Measurements from ENCODE around the gene ATOH1.

The ATOH1 gene

DNA sequence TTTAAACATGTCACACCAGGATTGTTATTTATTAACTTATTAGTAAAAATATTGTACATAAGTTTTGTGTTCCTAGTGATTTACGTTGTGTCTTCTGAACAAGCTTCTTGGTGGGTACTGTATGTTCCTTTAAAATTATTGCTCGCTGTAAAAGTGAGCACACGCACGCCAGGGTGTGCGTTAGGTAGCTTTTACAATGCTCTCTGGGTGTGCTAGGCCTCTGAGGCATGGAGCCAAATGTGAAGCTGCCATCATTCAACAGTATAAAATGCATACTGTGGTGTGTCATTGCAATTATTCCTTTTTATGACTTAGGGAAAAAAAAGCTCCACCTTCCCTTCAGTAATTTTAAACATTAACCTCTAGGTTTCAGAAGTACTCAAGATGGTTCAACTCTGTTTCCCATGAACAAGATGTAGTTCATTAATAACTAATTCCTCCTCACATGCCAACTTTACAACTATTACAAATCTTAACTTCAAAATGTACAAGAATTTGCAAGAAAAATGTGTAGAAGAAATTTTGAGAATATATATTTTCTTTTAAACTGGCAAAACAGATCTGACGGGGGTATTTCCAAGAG is 42.4 kb downstream of the ATOH1 start:
- POLR2A ChIA-PET: no interaction called here
- peak; percentile 10 for DNase-seq (ENCODE audit: extremely low spot score)
- TF ChIP-seq, protein P1, sequence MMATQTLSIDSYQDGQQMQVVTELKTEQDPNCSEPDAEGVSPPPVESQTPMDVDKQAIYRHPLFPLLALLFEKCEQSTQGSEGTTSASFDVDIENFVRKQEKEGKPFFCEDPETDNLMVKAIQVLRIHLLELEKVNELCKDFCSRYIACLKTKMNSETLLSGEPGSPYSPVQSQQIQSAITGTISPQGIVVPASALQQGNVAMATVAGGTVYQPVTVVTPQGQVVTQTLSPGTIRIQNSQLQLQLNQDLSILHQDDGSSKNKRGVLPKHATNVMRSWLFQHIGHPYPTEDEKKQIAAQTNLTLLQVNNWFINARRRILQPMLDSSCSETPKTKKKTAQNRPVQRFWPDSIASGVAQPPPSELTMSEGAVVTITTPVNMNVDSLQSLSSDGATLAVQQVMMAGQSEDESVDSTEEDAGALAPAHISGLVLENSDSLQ (IDR thresholded peaks at IDR 0.05): 0 out of 2 replicates have a peak, but pooled peaks have one; percentile 1
- TF ChIP-seq CTBP1 (IDR thresholded peaks at IDR 0.05; ENCODE audit: borderline replicate concordance): no peak
- CTCF ChIA-PET: no interaction called here

DNA sequence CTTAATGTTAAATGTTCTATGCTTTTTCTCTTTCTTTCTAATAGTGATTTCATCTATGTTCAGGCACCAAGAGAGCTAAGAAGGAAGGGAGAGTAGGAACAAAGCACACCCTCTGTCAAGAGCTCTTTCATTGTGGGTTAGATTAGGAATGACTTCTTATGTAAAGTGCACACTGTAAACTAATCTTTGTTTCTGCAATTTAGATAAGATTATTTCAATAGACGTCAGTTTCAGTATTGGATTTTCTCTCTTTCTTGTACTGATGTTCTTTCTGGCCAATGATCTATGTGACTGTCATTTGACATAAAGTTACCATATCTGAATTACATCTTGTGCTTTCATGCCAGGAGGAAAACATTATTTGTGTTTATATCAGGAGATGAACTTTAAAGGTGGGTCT is 48.2 kb downstream of the ATOH1 start:
- POLR2A ChIA-PET: no interaction called here
- CTCF ChIA-PET: no interaction called here
- DNase-seq (ENCODE audit: extremely low spot score): no peak
- no peak for TF ChIP-seq CTBP1 (IDR thresholded peaks at IDR 0.05; ENCODE audit: borderline replicate concordance)
- no peak for TF ChIP-seq SUZ12 (IDR thresholded peaks at IDR 0.05)
- no peak for TF ChIP-seq FOXK2 (IDR thresholded peaks at IDR 0.05)
- TF ChIP-seq ZNF384 (IDR thresholded peaks at IDR 0.05): no peak
- TF ChIP-seq LEF1 (IDR thresholded peaks at IDR 0.05; ENCODE audit: borderline replicate concordance): no peak
- TF ChIP-seq SP1 (IDR thresholded peaks at IDR 0.05): no peak
- TF ChIP-seq, protein P1 (IDR thresholded peaks at IDR 0.05): no peak
- TF ChIP-seq NFRKB (IDR thresholded peaks at IDR 0.05): no peak
- TF ChIP-seq ARNT (IDR thresholded peaks at IDR 0.05): no peak
- no peak for TF ChIP-seq FOXM1 (IDR thresholded peaks at IDR 0.05; ENCODE audit: borderline replicate concordance)
- no peak for TF ChIP-seq HDGF (IDR thresholded peaks at IDR 0.05; ENCODE audit: borderline replicate concordance)
- TF ChIP-seq L3MBTL2 (conservative IDR thresholded peaks at IDR 0.05): no peak
- no peak for TF ChIP-seq ELF4 (IDR thresholded peaks at IDR 0.05)
- no peak for TF ChIP-seq TARDBP (IDR thresholded peaks at IDR 0.05)
- no peak for TF ChIP-seq BHLHE40 (IDR thresholded peaks at IDR 0.05; ENCODE audit: borderline replicate concordance)
- no peak for TF ChIP-seq FOXA1 (IDR thresholded peaks at IDR 0.05)

DNA sequence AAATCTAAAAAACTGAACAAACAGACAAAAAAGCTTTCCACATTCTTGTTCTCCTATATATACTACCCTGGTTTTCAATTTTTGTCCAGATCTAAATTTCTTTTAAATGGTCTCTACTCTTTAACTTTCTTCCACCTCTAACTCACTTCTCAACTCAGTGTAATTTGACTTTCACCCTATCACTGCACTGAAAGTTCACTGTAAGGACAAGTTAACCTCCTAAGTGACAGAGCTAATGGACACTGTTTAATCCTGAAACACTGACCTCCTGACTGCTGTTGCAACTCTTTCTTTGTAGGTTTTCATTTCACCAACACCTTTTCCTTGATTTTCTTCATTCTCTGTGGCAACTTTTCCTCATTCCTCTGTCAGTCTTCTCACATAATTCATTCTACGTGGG is 50.0 kb downstream of the ATOH1 start:
- CTCF ChIA-PET: no interaction called here
- no peak for TF ChIP-seq CTBP1 (IDR thresholded peaks at IDR 0.05; ENCODE audit: borderline replicate concordance)
- TF ChIP-seq HDGF (IDR thresholded peaks at IDR 0.05; ENCODE audit: borderline replicate concordance): no peak
- no peak for TF ChIP-seq LEF1 (IDR thresholded peaks at IDR 0.05; ENCODE audit: borderline replicate concordance)
- no peak for TF ChIP-seq ZNF384 (IDR thresholded peaks at IDR 0.05)
- TF ChIP-seq SP1 (IDR thresholded peaks at IDR 0.05): no peak
- TF ChIP-seq SUZ12 (IDR thresholded peaks at IDR 0.05): no peak
- TF ChIP-seq, protein P1 (IDR thresholded peaks at IDR 0.05): no peak
- no peak for TF ChIP-seq FOXA1 (IDR thresholded peaks at IDR 0.05)
- TF ChIP-seq BHLHE40 (IDR thresholded peaks at IDR 0.05; ENCODE audit: borderline replicate concordance): no peak
- TF ChIP-seq ELF4 (IDR thresholded peaks at IDR 0.05): no peak
- POLR2A ChIA-PET: no interaction called here
- DNase-seq (ENCODE audit: extremely low spot score): no peak

DNA sequence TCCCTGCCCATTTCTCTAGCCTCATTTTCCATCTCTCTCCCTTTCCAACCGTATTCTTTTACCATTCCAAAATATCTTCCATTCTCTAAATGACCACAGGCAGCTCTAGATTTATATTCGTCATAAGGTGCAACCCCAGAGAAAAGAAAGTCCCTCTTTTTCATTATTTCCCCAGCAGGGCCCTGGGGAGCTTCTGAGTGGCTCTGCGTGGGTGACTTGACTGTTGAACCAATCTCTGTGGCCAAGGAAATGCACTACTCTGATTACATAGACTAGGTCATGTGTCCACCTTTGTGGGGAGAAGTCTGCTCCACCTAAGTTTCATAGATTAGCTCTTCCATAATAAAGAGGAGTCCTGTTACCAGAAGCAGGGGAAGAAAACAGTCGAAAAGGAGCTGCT is 51.4 kb downstream of the ATOH1 start:
- no peak for DNase-seq (ENCODE audit: extremely low spot score)
- ChIA-PET CTCF (no interaction called here), POLR2A (no interaction called here)
- TF ChIP-seq ZNF384 (IDR thresholded peaks at IDR 0.05) (no peak), FOXA1 (IDR thresholded peaks at IDR 0.05) (no peak), ELF4 (IDR thresholded peaks at IDR 0.05) (no peak), NFRKB (IDR thresholded peaks at IDR 0.05) (no peak), CTBP1 (IDR thresholded peaks at IDR 0.05; ENCODE audit: borderline replicate concordance) (no peak)
